K562 (cell line): ENCODE results near the gene NUP214. TPM values are rescaled to one million over a fixed set of nuclear protein-coding genes. Genes with fewer than 3 reads are reported as not detected.

Source experiments
- ATAC-seq: fragments of 200-7000 bp; cut with Tn5 transposase; 3 replicates; pipeline ENCODE4 v1.9.1; 2020; ENCODE audit warnings: moderate library complexity
- BruUV-seq: library from RNA; stranded (reverse); fragments of 400-500 nt; replicated peaks from 2 replicates; lab custom pipeline; 2021; lab: Mats Ljungman, UMichigan
- CTCF ChIA-PET: fragments of 300-600 bp; formaldehyde crosslinking; extraction: SDS; loops from one replicate; lab custom pipeline; 2021; ENCODE audit warnings: low intra/inter-chr PET ratio; lab: Yijun Ruan, JAX
- POLR2A ChIA-PET: fragments of 300-600, 350-650 bp; sonication (Branson Sonifier 250); formaldehyde crosslinking; extraction: SDS; loops from one replicate; lab custom pipeline; 2021; ENCODE audit warnings: antibody characterized with exemption, inconsistent platforms; lab: Yijun Ruan, JAX
- DNase-seq, 4 experiments: peaks; one replicate each; pipeline versions ENCODE4 v3.0.0 to v3.0.0-alpha.2; 2011 to 2018; ENCODE audit warnings: low spot score in 3 of 4, mixed read lengths in 3 of 4; ENCODE audit errors: extremely low read depth in 1 of 4
- FAIRE-seq: peaks from 2 replicates; lab custom pipeline; 2011; peaks lifted over from hg19 to GRCh38; lab: Jason Lieb, UNC
- H2AFZ ChIP-seq: 2 replicates; pipeline ENCODE4 v1.6.0; 2011; ENCODE audit warnings: low read depth, low read length, control low read depth, inconsistent platforms
- H3K27ac ChIP-seq: fragments of 200-600 bp; 3 replicates; pipeline ENCODE4 v1.8.0; 2011; ENCODE audit warnings: low read depth, mild to moderate bottlenecking, control low read depth, inconsistent platforms, low read length, moderate library complexity, mixed read lengths; ENCODE audit errors: extremely low read depth
- H3K27me3 ChIP-seq, 2 experiments: fragments of 300-600 bp in 1 of 2; 2 replicates in 1 of 2; 3 replicates in 1 of 2; pipeline versions ENCODE4 v1.6.0 to v1.8.0; 2011; ENCODE audit warnings: inconsistent platforms in 2 of 2, low read length in 2 of 2, mild to moderate bottlenecking in 1 of 2, mixed read lengths in 1 of 2, moderate library complexity in 1 of 2; ENCODE audit not compliant: control insufficient read depth in 2 of 2, insufficient read depth in 2 of 2
- H3K36me3 ChIP-seq: fragments of 300-600 bp; 3 replicates; pipeline ENCODE4 v1.8.0; 2011; ENCODE audit warnings: mild to moderate bottlenecking, low read length, inconsistent platforms; ENCODE audit not compliant: control insufficient read depth, insufficient read depth
- H3K4me1 ChIP-seq, 2 experiments: fragments of 200-600 bp in 1 of 2; replicated peaks in 1 of 2; 2 replicates in 1 of 2; 3 replicates in 1 of 2; pipeline versions ENCODE4 v1.5.1 to v1.8.0; 2011; ENCODE audit warnings: inconsistent platforms in 2 of 2, low read length in 2 of 2, mild to moderate bottlenecking in 1 of 2, mixed read lengths in 1 of 2, moderate library complexity in 1 of 2; ENCODE audit not compliant: control insufficient read depth in 2 of 2, insufficient read depth in 2 of 2
- H3K4me2 ChIP-seq: 2 replicates; pipeline ENCODE4 v1.6.1; 2011; ENCODE audit warnings: low read length, control low read depth, inconsistent platforms, mixed read lengths; ENCODE audit not compliant: insufficient read depth
- H3K4me3 ChIP-seq: fragments of 200-600 bp; sonication (generic), shearing (Covaris generic); 2 replicates; pipeline ENCODE4 v1.5.1; 2016; ENCODE audit warnings: control low read depth, inconsistent platforms
- H3K79me2 ChIP-seq: fragments of 200-600 bp; 3 replicates; pipeline ENCODE4 v1.8.0; 2011; ENCODE audit warnings: low read length, inconsistent platforms; ENCODE audit not compliant: control insufficient read depth, insufficient read depth
- H3K9ac ChIP-seq, 2 experiments: 2 replicates each; pipeline versions ENCODE4 v1.6.0 to v1.6.1; 2011; ENCODE audit warnings: low read depth in 2 of 2, low read length in 2 of 2, control low read depth in 1 of 2, inconsistent platforms in 1 of 2, mild to moderate bottlenecking in 1 of 2, mixed read lengths in 1 of 2; ENCODE audit not compliant: insufficient read depth in 1 of 2
- H3K9me1 ChIP-seq: one replicate; pipeline ENCODE4 v1.6.0; 2011; ENCODE audit warnings: inconsistent platforms, mild to moderate bottlenecking, low read length, moderate library complexity; ENCODE audit not compliant: control insufficient read depth, insufficient read depth
- H3K9me3 ChIP-seq: replicated peaks from 2 replicates; pipeline ENCODE4 v1.5.1; 2011; ENCODE audit warnings: low read depth, low read length, inconsistent platforms; ENCODE audit not compliant: control insufficient read depth, insufficient read depth
- H4K20me1 ChIP-seq: replicated peaks from 2 replicates; pipeline ENCODE4 v1.6.1; 2011; ENCODE audit warnings: low read length, inconsistent platforms, mixed read lengths; ENCODE audit not compliant: control insufficient read depth, insufficient read depth
- MCM7 ChIP-seq, 2 experiments: fragments of 450-650 bp; IDR thresholded peaks; 2 replicates each; pipeline ENCODE4 v1.6.1; 2016 to 2018
- MYBL2 ChIP-seq, 2 experiments: fragments of 450-650 bp in 1 of 2; sonication (generic) in 1 of 2; formaldehyde crosslinking in 1 of 2; IDR thresholded peaks; 2 replicates each; pipeline versions ENCODE4 v1.6.1 to v1.8.1; 2017 to 2022; ENCODE audit warnings: borderline replicate concordance in 1 of 2, inconsistent platforms in 1 of 2, low read depth in 1 of 2, mild to moderate bottlenecking in 1 of 2, missing genetic modification reagents in 1 of 2, moderate library complexity in 1 of 2
- NCOA4 ChIP-seq: fragments of 450-650 bp; IDR thresholded peaks from 2 replicates; pipeline ENCODE4 v1.6.1; 2018; ENCODE audit warnings: mild to moderate bottlenecking; ENCODE audit not compliant: partially characterized antibody
- REST ChIP-seq, 2 experiments: fragments of 450-650 bp; formaldehyde crosslinking in 1 of 2; IDR thresholded peaks; 2 replicates each; pipeline versions ENCODE4 v1.4.0 to v1.6.1; 2014 to 2020; ENCODE audit warnings: mild to moderate bottlenecking in 2 of 2, borderline replicate concordance in 1 of 2, low read depth in 1 of 2
- WGBS: fragments of 100-300 bp; shearing (Covaris generic); methylation state at CpG from one replicate; pipeline ENCODE4 v1.1.6; 2016; ENCODE audit warnings: low coverage, mixed read lengths; ENCODE audit not compliant: insufficient coverage; ENCODE audit errors: missing lambda C conversion rate; 5-methylcytosine and 5-hydroxymethylcytosine counted together
- in situ Hi-C: fragments of 300-500 bp; cut with MboI; formaldehyde crosslinking; loops from 4 replicates; pipeline ENCODE4 v1.15.0; 2018; ENCODE audit warnings: inconsistent platforms, mixed read lengths
- intact Hi-C: fragments of 100-400 bp; cut with micrococcal nuclease; formaldehyde crosslinking; loops from 2 replicates; pipeline ENCODE4 v1.14.2; 2022
- polyA plus RNA-seq, 8 experiments: library from polyadenylated mRNA; depleted of rRNA in 4 of 8; stranded (reverse) in 5 of 8; unstranded in 3 of 8; fragments of >200 nt; fragmentation: Nextera tagmentation in 2 of 8; fragmentation: Illumina TruSeq in 1 of 8; extraction: Ambion mirVana in 2 of 8; extraction: Trizol in 1 of 8; gene quantifications; 2 replicates each; pipeline versions ENCODE4 v1.2.1 to v1.2.3, GENCODE V29; 2011 to 2014; ENCODE audit warnings: inconsistent platforms in 1 of 8, missing spikeins in 1 of 8
- total RNA-seq, 7 experiments: library from RNA; depleted of rRNA in 6 of 7; stranded (reverse); fragments of >200 nt in 6 of 7; fragmentation: Illumina TruSeq in 2 of 7; extraction: Trizol in 2 of 7; gene quantifications; 2 replicates each; pipeline versions ENCODE4 v1.2.1 to v1.2.3, GENCODE V29; 2011 to 2021; ENCODE audit warnings: low replicate concordance in 1 of 7
- TF ChIP-seq, protein P1 (sequence below): sonication (generic); formaldehyde crosslinking; IDR thresholded peaks from 2 replicates; pipeline ENCODE4 v1.4.0; 2020; ENCODE audit warnings: mild to moderate bottlenecking, missing genetic modification reagents
- TF ChIP-seq, protein P2 (sequence below): fragments of 450-650 bp; IDR thresholded peaks from 2 replicates; pipeline ENCODE4 v1.6.1; 2017; ENCODE audit warnings: antibody characterized with exemption

NUP214 gene
- total and polyA plus RNA-seq, 9 of the 15 experiments (the other 6 are each of a cell fraction or from before 2014, with no cell fraction given): 56.9 to 332 (median 97.1) TPM

DNA sequence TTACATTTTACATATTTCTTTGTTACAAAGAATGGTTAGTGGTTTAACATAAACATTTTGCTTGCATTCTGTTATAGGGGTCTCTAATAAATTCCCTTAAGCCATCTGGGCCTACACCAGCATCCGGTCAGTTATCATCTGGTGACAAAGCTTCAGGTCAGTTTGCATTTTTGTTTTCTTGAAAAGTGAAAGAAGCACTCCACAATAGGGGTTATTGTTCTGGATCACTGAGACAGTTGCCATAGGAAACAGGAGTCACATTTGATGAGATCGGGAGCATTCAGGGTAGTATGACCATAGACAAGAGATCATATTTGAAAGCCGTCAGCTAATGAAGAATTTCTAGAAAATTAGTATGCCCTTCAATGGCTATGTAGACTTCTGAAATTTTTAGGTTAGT, 63.6 kb downstream of the NUP214 start (continued):
- TF ChIP-seq REST (IDR thresholded peaks at IDR 0.05; ENCODE audit: borderline replicate concordance) (no peak), REST (CRISPR knock-in tag; IDR thresholded peaks at IDR 0.05; ENCODE audit: low read depth) (no peak)

DNA sequence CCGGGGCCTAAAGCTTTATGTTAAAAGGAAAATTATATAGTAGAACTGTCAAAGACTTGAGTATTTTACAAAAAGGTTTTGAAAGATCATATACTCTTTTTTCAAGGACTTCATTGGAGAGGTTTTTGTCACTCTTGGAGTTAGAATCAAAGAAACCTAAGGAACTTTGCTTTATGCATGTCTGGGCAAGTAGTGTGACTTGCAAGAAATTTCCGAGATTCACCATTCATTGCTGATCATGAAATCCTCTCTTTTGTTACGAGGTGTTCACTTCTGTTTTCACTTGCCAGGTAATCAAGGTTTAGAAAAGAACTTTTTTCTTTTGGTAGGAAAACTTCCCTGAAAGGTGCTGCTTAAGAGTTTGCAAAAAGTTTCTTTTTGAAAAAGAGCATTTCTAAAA, 64.8 kb downstream of the NUP214 start:
- in situ Hi-C loops (no loop called here), intact Hi-C loops (no loop called here)
- H3K27me3 ChIP-seq: no peaks in the 10 kb centered on the region
- DNase-seq (no peak), ATAC-seq (no peak), FAIRE-seq (no peak)
- H3K4me2 ChIP-seq: no peak overlapping the region
- 0 out of 3 replicates have a peak, but pooled peaks cover 1% of the 10 kb centered on the region for H3K79me2 ChIP-seq
- ChIA-PET CTCF (interaction anchor here (0.5 kb wide), 1 partner anchor 79 kb away, joined by 4 read pairs; no protein-coding TSS in a partner anchor), POLR2A (interaction anchor here (0.6 to 17.8 kb wide), 6 partner anchors 9 to 113 kb away, joined by 3 to 264 read pairs (median 3); no protein-coding TSS in a partner anchor)
- BruUV-seq: no TSS peak
- whole genome bisulfite sequencing: 88% methylated on average over 3 of the region's 3 CpGs
- no peaks in the 10 kb centered on the region for H4K20me1 ChIP-seq
- H3K9ac ChIP-seq: no peak overlapping the region
- no peak overlapping the region for H2AFZ ChIP-seq
- no peaks in the 10 kb centered on the region for H3K9me1 ChIP-seq
- H3K36me3 ChIP-seq: peaks cover 97% of the 10 kb centered on the region
- no peak overlapping the region for H3K27ac ChIP-seq
- H3K9me3 ChIP-seq: no peaks in the 10 kb centered on the region
- H3K4me3 ChIP-seq: no peak overlapping the region
- H3K4me1 ChIP-seq: no peaks in the 10 kb centered on the region
- no peak for TF ChIP-seq MYBL2 (IDR thresholded peaks at IDR 0.05; ENCODE audit: low read depth)
- TF ChIP-seq MYBL2 (CRISPR knock-in tag; IDR thresholded peaks at IDR 0.05; ENCODE audit: borderline replicate concordance): no peak
- TF ChIP-seq, protein P1, sequence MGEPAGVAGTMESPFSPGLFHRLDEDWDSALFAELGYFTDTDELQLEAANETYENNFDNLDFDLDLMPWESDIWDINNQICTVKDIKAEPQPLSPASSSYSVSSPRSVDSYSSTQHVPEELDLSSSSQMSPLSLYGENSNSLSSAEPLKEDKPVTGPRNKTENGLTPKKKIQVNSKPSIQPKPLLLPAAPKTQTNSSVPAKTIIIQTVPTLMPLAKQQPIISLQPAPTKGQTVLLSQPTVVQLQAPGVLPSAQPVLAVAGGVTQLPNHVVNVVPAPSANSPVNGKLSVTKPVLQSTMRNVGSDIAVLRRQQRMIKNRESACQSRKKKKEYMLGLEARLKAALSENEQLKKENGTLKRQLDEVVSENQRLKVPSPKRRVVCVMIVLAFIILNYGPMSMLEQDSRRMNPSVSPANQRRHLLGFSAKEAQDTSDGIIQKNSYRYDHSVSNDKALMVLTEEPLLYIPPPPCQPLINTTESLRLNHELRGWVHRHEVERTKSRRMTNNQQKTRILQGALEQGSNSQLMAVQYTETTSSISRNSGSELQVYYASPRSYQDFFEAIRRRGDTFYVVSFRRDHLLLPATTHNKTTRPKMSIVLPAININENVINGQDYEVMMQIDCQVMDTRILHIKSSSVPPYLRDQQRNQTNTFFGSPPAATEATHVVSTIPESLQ: no peak
- TF ChIP-seq NCOA4: no peak
- no peak for TF ChIP-seq MCM7 (IDR thresholded peaks at IDR 0.05)
- TF ChIP-seq, protein P2, sequence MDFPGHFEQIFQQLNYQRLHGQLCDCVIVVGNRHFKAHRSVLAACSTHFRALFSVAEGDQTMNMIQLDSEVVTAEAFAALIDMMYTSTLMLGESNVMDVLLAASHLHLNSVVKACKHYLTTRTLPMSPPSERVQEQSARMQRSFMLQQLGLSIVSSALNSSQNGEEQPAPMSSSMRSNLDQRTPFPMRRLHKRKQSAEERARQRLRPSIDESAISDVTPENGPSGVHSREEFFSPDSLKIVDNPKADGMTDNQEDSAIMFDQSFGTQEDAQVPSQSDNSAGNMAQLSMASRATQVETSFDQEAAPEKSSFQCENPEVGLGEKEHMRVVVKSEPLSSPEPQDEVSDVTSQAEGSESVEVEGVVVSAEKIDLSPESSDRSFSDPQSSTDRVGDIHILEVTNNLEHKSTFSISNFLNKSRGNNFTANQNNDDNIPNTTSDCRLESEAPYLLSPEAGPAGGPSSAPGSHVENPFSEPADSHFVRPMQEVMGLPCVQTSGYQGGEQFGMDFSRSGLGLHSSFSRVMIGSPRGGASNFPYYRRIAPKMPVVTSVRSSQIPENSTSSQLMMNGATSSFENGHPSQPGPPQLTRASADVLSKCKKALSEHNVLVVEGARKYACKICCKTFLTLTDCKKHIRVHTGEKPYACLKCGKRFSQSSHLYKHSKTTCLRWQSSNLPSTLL: no peak
